Neutrophil (primary cell): ENCODE data around the gene PEX5L.

ENCODE experiments used
- H3K27ac ChIP-seq: fragments of 200-600 bp; sonication (generic); 2 replicates; pipeline ENCODE4 v1.5.1; 2016; ENCODE audit warnings: mild to moderate bottlenecking, moderate library complexity
- H3K27me3 ChIP-seq: fragments of 200-600 bp; sonication (generic); 2 replicates; pipeline ENCODE4 v1.6.0; 2016; ENCODE audit warnings: mild to moderate bottlenecking
- H3K36me3 ChIP-seq: fragments of 200-600 bp; sonication (generic); 2 replicates; pipeline ENCODE4 v1.5.1; 2017
- H3K4me1 ChIP-seq, 2 experiments: fragments of 200-600 bp in 1 of 2; sonication (generic) in 1 of 2; 1 replicate in 1 of 2; 2 replicates in 1 of 2; pipeline versions ENCODE4 v1.5.1 to v1.6.1; 2013 to 2016; ENCODE audit warnings: low read depth in 1 of 2, low read length in 1 of 2, mild to moderate bottlenecking in 1 of 2, moderate library complexity in 1 of 2; ENCODE audit not compliant: control insufficient read depth in 1 of 2, insufficient read depth in 1 of 2
- H3K4me3 ChIP-seq, 2 experiments: fragments of 200-600 bp in 1 of 2; sonication (generic) in 1 of 2; 1 replicate in 1 of 2; 2 replicates in 1 of 2; pipeline ENCODE4 v1.5.1; 2013 to 2016; ENCODE audit warnings: low read depth in 1 of 2, low read length in 1 of 2, mild to moderate bottlenecking in 1 of 2, moderate library complexity in 1 of 2
- H3K9me3 ChIP-seq: fragments of 200-600 bp; sonication (generic); 2 replicates; pipeline ENCODE4 v1.5.1; 2016
- TF ChIP-seq, protein P1 (sequence below): fragments of 200-600 bp; sonication (generic); IDR thresholded peaks from 2 replicates; pipeline ENCODE4 v1.5.1; 2016; ENCODE audit warnings: antibody characterized with exemption

Gene PEX5L

DNA sequence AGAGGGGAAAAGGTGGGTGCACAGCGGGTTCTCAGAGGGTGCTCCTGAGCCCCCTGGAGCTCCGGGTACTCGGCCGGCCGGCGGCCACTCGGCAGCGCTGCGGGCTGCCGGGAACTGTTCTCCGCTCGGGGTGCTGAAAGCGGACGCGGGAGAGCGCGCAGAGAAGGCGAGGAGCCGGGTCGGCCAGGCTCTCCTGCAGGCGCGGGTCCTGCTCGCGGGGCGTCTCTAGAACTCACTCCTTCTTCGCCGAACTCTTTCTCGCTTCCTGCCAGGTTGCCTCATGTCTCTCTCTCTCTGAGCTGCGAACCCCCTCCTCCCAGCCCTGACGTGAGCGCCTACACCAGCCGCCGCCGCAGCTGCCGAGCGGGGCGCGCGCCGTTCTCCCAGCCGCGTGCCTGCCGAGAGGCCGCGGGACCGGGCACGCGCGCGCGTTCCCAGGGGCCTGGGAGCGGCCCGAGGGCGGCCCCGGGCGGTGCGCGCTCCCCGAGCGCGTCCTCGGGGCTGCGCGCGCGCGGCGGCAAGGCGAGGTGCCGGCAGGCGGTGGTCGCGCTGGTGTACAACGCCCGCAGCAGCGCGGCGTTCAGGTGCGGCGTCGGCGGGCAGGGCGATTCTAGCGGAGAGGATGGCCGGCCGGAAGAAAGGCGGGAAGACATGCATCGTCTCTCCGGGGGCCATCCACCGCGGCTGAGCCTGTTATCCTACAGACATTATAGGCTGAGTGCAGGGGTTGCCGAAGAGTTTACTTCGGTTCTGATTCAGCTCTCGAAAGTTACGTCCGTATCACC, at the start of gene PEX5L:
Gene PEX5L, minus strand, starts transcription at position 267 of the 785 bp plus-strand sequence. CDS start 338 bp downstream, outside the sequence.
- Histone ChIP-seq H3K36me3 (no peaks in the 10 kb centered on the region), H3K27me3 (peaks cover 93% of the 10 kb centered on the region), H3K9me3 (no peaks in the 10 kb centered on the region), H3K4me1 (no peaks in the 10 kb centered on the region), H3K27ac (no peak within 1 kb of the TSS), H3K4me3 (no peak within 1 kb of the TSS)
- TF ChIP-seq, protein P1, sequence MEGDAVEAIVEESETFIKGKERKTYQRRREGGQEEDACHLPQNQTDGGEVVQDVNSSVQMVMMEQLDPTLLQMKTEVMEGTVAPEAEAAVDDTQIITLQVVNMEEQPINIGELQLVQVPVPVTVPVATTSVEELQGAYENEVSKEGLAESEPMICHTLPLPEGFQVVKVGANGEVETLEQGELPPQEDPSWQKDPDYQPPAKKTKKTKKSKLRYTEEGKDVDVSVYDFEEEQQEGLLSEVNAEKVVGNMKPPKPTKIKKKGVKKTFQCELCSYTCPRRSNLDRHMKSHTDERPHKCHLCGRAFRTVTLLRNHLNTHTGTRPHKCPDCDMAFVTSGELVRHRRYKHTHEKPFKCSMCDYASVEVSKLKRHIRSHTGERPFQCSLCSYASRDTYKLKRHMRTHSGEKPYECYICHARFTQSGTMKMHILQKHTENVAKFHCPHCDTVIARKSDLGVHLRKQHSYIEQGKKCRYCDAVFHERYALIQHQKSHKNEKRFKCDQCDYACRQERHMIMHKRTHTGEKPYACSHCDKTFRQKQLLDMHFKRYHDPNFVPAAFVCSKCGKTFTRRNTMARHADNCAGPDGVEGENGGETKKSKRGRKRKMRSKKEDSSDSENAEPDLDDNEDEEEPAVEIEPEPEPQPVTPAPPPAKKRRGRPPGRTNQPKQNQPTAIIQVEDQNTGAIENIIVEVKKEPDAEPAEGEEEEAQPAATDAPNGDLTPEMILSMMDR: no peak

DNA sequence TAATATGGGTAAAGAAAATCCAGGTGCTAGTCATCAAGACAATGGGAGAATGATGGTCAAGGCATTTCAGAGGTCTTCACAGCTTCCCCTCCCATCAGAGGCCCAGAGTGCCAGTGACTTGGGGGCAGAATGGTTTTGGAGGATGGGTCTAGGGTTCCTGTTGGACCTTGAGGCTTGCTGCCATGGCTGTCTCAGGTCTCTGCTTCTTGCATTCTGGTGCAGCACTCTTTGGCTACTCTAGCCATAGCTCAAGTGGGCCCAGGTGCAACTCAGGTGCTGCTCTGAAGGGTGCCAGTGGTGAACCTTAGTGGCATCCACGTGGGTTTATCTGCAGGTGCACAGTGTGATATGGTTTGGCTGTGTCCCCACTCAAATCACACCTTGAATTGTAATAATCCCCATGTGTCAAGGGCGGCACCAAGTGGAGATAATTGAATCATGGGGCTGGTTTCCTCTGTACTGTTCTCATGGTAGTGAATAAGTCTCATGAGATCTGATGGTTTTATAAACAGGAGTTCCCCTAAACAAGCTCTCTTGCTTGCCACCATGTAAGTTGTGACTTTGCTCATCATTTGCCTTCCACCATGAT, 48.5 kb upstream of the PEX5L start:
- TF ChIP-seq, protein P1: no peak
- Histone ChIP-seq H3K4me1 (no peaks in the 10 kb centered on the region), H3K27ac (no peak overlapping the region), H3K4me3 (no peak overlapping the region), H3K9me3 (no peaks in the 10 kb centered on the region), H3K36me3 (no peaks in the 10 kb centered on the region), H3K27me3 (no peaks in the 10 kb centered on the region)

- no peak overlapping the region for H3K4me3 ChIP-seq
- no peaks in the 10 kb centered on the region for H3K4me1 ChIP-seq
- no peaks in the 10 kb centered on the region for H3K36me3 ChIP-seq
- no peaks in the 10 kb centered on the region for H3K27me3 ChIP-seq
- TF ChIP-seq, protein P1: no peak
- H3K9me3 ChIP-seq: no peaks in the 10 kb centered on the region
- no peak overlapping the region for H3K27ac ChIP-seq
Observed at GRCh38 chr3:180082699-180083098, 46.0 kb upstream of the PEX5L start.

- no peak overlapping the region for H3K27ac ChIP-seq
- no peak overlapping the region for H3K4me3 ChIP-seq
- no peaks in the 10 kb centered on the region for H3K9me3 ChIP-seq
- H3K27me3 ChIP-seq: no peaks in the 10 kb centered on the region
- TF ChIP-seq, protein P1: no peak
- H3K4me1 ChIP-seq: no peaks in the 10 kb centered on the region
- H3K36me3 ChIP-seq: no peaks in the 10 kb centered on the region
Observed at GRCh38 chr3:180078592-180078991, 41.9 kb upstream of the PEX5L start.

GRCh38 chr3:180073561-180073960, 36.8 kb upstream of the PEX5L start:
- Histone ChIP-seq H3K27me3 (no peaks in the 10 kb centered on the region), H3K4me3 (no peak overlapping the region), H3K36me3 (no peaks in the 10 kb centered on the region), H3K9me3 (no peaks in the 10 kb centered on the region), H3K4me1 (no peaks in the 10 kb centered on the region), H3K27ac (no peak overlapping the region)
- TF ChIP-seq, protein P1: no peak
